Ishikawa (cell line): ENCODE results near the gene ROCK1.

Source experiments
- CREB1 ChIP-seq: IDR thresholded peaks from 2 replicates; pipeline ENCODE4 v1.6.1; 2012; ENCODE audit warnings: low read depth
- FOXM1 ChIP-seq: IDR thresholded peaks from 2 replicates; pipeline ENCODE4 v1.6.1; 2012; ENCODE audit warnings: low read depth, borderline replicate concordance
- NFIC ChIP-seq: IDR thresholded peaks from 2 replicates; pipeline ENCODE4 v1.6.1; 2012
- RAD21 ChIP-seq: IDR thresholded peaks from 2 replicates; pipeline ENCODE4 v1.6.1; 2012; ENCODE audit warnings: low read depth
- TCF12 ChIP-seq: IDR thresholded peaks from 2 replicates; pipeline ENCODE4 v1.6.1; 2012; ENCODE audit warnings: low read depth
- TEAD4 ChIP-seq: IDR thresholded peaks from 2 replicates; pipeline ENCODE4 v1.6.1; 2012
- YY1 ChIP-seq: IDR thresholded peaks from 2 replicates; pipeline ENCODE4 v1.6.1; 2012; ENCODE audit warnings: low read depth
- ZBTB7A ChIP-seq: IDR thresholded peaks from 2 replicates; pipeline ENCODE4 v1.6.1; 2012; ENCODE audit warnings: low read depth
- TF ChIP-seq, protein P1 (sequence below): IDR thresholded peaks from 2 replicates; pipeline ENCODE4 v1.6.1; 2012
- TF ChIP-seq, protein P2 (sequence below): IDR thresholded peaks from 2 replicates; pipeline ENCODE4 v1.6.1; 2012; ENCODE audit warnings: low read depth, mild to moderate bottlenecking
- TF ChIP-seq, protein P3 (sequence below): IDR thresholded peaks from 2 replicates; pipeline ENCODE4 v1.6.1; 2012

DNA sequence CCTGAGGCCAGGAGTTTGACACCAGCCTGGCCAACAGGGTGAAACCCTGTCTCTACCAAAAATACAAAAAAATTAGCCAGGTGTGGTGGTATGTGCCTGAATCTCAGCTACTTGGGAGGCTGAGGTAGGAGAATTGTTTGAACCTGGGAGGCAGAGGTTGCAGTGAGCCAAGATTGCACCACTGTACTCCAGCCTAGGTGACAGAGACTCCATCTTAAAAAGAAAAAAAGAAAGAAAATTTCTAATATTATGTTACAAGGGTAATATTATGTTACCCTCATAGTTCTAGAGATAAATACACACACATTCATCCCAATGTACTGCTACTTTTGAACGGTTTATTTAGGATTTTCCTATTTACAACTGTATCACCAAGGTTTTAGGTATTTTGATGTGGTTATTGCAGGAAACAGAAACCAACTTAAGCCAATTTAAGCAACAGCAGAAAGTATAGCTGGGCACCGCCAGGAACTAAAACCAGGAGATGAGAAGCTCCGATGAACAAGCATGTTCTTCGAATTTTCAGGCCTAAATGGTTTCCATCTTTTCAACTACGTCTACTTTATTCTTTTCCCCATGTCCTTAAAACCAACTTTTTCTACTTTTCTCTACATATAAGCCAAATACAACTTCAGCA, 11.8 kb upstream of the ROCK1 start:
- TF ChIP-seq, protein P1, sequence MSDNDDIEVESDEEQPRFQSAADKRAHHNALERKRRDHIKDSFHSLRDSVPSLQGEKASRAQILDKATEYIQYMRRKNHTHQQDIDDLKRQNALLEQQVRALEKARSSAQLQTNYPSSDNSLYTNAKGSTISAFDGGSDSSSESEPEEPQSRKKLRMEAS = no peak
- TF ChIP-seq NFIC (no peak), CREB1 (no peak), YY1 (no peak), TCF12 (no peak), ZBTB7A (no peak), TEAD4 (no peak), RAD21 (no peak), FOXM1 (no peak)
- TF ChIP-seq, protein P2, sequence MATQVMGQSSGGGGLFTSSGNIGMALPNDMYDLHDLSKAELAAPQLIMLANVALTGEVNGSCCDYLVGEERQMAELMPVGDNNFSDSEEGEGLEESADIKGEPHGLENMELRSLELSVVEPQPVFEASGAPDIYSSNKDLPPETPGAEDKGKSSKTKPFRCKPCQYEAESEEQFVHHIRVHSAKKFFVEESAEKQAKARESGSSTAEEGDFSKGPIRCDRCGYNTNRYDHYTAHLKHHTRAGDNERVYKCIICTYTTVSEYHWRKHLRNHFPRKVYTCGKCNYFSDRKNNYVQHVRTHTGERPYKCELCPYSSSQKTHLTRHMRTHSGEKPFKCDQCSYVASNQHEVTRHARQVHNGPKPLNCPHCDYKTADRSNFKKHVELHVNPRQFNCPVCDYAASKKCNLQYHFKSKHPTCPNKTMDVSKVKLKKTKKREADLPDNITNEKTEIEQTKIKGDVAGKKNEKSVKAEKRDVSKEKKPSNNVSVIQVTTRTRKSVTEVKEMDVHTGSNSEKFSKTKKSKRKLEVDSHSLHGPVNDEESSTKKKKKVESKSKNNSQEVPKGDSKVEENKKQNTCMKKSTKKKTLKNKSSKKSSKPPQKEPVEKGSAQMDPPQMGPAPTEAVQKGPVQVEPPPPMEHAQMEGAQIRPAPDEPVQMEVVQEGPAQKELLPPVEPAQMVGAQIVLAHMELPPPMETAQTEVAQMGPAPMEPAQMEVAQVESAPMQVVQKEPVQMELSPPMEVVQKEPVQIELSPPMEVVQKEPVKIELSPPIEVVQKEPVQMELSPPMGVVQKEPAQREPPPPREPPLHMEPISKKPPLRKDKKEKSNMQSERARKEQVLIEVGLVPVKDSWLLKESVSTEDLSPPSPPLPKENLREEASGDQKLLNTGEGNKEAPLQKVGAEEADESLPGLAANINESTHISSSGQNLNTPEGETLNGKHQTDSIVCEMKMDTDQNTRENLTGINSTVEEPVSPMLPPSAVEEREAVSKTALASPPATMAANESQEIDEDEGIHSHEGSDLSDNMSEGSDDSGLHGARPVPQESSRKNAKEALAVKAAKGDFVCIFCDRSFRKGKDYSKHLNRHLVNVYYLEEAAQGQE = no peak
- TF ChIP-seq, protein P3, sequence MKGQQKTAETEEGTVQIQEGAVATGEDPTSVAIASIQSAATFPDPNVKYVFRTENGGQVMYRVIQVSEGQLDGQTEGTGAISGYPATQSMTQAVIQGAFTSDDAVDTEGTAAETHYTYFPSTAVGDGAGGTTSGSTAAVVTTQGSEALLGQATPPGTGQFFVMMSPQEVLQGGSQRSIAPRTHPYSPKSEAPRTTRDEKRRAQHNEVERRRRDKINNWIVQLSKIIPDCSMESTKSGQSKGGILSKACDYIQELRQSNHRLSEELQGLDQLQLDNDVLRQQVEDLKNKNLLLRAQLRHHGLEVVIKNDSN = no peak
